Left kidney (tissue), 2 donors: Measurements from ENCODE around the gene NEB. TPM values are rescaled to one million over a fixed set of nuclear protein-coding genes. Genes with fewer than 3 reads are reported as not detected.
"Not testable (repeated sequence)": the region's sequence is repeated elsewhere in the genome, so short reads cannot be mapped to it uniquely, and the experiment has no call there.

Experiments
- DNase-seq: peaks from one replicate; pipeline ENCODE4 v3.0.0-alpha.2; 2013
- polyA plus RNA-seq: library from polyadenylated mRNA; unstranded; fragments of 120-200 nt; gene quantifications from one replicate; pipeline ENCODE4 v1.2.1, GENCODE V29; 2013; ENCODE audit not compliant: insufficient read length

NEB gene
- polyA plus RNA-seq, 1 donor = 30.6 TPM

- DNase-seq = no peak
These were observed 84.9 kb downstream of the NEB start for GRCh38 chr2:151649400-151649799.

DNA sequence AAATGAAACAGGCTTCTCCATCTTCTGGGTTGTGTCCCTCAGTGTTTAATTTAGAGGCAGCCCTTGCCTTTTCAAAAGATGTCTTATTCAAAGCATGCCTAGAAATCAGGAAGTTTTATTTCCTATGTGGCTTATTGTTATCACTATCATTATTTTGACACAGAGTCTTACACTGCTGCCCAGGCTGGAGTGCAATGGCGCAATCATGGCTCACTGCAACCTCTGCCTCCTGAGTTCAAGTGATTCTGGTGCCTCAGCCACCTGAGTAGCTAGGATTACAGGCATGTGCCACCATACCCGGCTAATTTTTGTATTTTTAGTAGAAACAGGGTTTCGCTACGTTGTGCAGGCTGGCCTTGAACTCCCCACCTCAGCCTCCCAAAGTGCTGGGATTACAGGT, 87.8 kb downstream of the NEB start:
- not testable (repeated sequence) for DNase-seq

GRCh38 chr2:151644580-151644979, 89.7 kb downstream of the NEB start:
- DNase-seq = no peak

- not testable (repeated sequence) for DNase-seq
These were observed 92.4 kb downstream of the NEB start for GRCh38 chr2:151641895-151642294.

DNA sequence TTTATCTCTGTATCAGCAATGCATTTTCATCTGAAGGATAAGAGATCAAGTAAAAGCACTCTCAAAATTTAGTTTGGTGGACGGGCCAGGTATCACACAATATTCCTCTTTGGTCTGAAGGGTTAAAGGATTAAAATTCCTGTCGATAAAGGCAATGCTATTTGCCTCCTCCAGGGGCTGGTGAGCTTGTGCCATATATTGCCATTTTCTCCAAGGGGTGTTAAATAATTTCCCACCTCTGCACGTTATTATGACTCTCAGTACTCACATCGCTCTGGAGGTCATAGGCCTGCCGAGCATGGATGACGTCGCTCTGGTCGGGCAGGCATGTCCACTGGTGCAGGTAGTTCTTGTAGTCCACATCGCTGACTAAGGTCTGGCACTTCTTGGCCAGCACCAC, 94.2 kb downstream of the NEB start:
- no peak for DNase-seq

DNA sequence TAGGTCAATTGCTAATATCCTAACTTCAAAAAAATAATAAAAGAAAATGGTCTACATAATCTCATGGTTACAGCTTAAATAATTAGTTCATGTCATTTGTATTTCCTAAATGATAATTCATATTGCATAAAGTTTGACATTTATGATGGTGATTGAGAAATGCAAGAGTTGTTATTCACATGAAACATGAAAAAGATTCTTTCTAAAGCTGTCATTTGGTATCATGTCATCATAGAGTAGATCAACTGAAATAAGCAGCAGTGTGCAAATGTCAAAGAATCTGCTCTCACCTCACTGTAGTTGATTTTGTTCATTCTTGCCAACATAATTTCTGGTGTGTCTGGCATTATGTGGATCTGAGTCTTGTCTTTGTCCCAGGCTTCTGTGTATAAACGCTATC, 95.3 kb downstream of the NEB start:
- no peak for DNase-seq

- DNase-seq = no peak
These were observed 95.9 kb downstream of the NEB start for GRCh38 chr2:151638191-151638933.

GRCh38 chr2:151637271-151637781, 97.0 kb downstream of the NEB start:
- DNase-seq = no peak

- no peak for DNase-seq
These were observed 99.4 kb downstream of the NEB start for GRCh38 chr2:151634736-151635467.

DNA sequence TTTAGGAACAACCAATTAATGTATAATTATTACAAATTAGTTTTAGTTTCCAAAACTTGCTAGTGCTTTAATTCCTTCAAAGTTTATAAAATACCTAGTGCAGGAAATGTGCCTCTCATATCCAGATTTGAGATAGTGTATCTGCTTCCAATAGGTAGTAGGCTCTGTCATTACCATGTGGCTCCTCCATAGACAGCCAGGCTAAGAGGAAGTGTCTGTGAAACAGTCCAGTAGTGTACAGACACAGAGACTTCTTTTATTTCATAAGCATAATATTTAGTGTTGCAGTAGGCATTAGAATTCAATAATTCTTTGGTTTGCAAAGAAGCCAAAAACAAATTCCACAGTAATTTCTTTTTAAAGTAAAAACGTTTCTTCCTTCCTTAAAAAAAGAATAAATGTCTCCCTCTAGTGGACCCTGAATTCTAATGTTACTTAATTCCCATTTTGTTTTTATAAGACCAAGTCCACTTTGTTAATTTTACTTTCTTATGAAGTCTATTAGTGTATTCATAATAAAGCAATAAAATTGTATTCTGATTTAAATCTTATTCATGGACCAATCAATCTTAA, 101.2 kb downstream of the NEB start:
- DNase-seq = no peak

GRCh38 chr2:151630372-151630771, 103.9 kb downstream of the NEB start:
- no peak for DNase-seq

DNA sequence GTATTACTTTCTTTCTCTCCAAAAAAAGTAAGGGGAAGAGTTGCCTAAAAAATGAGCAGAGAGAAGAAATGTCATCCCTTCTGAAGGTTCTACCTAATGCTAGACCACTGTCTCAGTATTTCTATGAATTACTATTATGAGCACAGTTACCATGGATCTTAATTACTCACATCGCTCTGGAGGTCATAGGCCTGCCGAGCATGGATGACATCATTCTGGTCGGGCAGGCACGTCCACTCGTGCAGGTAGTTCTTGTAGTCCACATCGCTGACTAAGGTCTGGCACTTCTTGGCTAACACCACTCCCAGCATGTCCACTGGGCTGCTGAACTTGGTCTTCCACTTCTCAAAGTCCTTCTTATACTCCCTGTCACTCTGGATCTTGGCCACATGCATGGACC, 106.9 kb downstream of the NEB start:
- DNase-seq = no peak

DNA sequence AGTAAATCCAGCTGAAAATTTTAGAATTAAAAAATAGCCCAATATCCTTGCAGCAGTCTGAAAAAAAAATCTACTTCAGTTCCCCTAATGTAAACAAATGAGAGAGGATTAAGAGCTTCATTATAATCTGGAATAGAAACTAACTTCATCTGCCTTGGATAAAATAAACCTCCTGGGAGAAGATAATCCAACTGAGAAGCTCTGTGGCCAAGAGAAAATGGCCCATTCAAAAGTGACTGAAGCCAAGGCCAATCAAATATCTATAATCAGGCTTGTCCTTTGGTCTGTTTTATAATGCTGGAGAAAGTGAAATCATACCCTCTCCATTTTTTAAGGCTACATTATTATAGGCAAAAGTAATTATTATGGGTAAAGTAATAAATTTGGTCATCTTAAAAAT, 110.0 kb downstream of the NEB start:
- DNase-seq = no peak

- no peak for DNase-seq
These were observed 110.6 kb downstream of the NEB start for GRCh38 chr2:151623631-151624030.

DNA sequence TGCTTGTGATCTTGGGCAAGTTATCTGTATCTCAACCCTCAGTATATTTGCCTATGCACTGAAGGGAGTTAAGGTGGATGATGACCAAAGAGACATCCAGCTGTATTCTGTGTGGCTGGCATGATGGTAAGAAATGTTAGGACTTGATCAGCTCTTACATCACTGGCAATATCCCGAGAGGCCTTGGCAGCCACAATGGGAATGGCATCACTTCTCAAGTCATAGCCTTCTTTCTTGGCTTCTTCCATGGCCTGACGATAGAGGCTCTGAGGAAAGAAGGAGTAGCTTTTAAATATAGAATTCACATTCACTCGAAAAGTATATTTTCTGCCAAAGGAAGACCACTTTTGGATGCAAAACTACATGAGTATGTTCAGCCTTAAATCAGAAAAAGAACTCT, 113.5 kb downstream of the NEB start:
- DNase-seq = no peak

DNA sequence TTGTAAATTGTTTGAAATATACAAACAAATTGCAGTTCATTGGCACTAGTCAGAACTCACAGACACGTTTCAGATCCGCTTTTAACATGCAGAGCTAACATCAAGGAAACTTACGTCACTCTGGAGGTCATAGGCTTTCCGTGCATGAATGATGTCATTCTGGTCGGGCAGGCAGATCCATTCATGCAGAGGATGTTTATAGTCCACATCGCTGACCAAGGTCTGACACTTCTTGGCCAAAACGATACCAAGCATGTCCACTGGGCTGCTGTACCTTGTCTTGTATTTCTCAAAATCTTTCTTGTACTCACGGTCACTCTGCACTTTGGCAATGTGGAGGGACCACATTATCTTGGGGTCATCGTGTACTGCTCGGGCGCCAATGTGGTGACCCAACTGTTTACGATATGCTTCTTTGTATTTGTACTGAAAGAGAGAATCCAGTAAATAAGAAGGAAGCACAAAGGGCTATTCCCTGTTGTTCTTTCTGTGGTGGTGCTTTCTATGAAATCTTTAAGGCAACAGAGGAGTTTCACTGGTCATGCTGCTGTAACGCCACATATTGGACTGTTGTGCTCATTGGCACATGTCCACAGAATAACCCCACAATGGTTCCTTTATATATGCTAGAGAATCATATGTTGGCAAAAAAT, 114.8 kb downstream of the NEB start:
- DNase-seq = peak; percentile 51

GRCh38 chr2:151616760-151617339, 117.4 kb downstream of the NEB start:
- DNase-seq = no peak

- DNase-seq = no peak
These were observed 119.5 kb downstream of the NEB start for GRCh38 chr2:151614606-151615306.

- no peak for DNase-seq
These were observed 120.1 kb downstream of the NEB start for GRCh38 chr2:151614159-151614558.

GRCh38 chr2:151611351-151611750, 122.9 kb downstream of the NEB start:
- no peak for DNase-seq

GRCh38 chr2:151610310-151610709, 124.0 kb downstream of the NEB start:
- DNase-seq = no peak

GRCh38 chr2:151609705-151610104, 124.6 kb downstream of the NEB start:
- DNase-seq = no peak
